Activated CD8-positive, alpha-beta T cell treated with anti-CD3 and anti-CD28 coated beads for 36 hours (primary cell): Measurements from ENCODE around the gene CHN1. TPM values are rescaled to one million over a fixed set of nuclear protein-coding genes. Genes with fewer than 3 reads are reported as not detected.

ENCODE experiments used
- ATAC-seq: fragments of 200-7000 bp; cut with Tn5 transposase; one replicate; pipeline ENCODE4 v1.10.0; 2021; ENCODE audit warnings: mild to moderate bottlenecking, moderate library complexity
- CTCF ChIA-PET: fragments of 350-600 bp; sonication (Branson Sonifier 250); formaldehyde crosslinking; loops from one replicate; lab custom pipeline; 2021; ENCODE audit warnings: antibody characterized with exemption; lab: Charles Lee
- POLR2A ChIA-PET: fragments of 350-600 bp; sonication (Branson Sonifier 250); formaldehyde crosslinking; loops from one replicate; lab custom pipeline; 2021; ENCODE audit warnings: antibody characterized with exemption; lab: Charles Lee
- DNase-seq: peaks from one replicate; pipeline ENCODE4 v3.0.0-alpha.2; 2020
- H3K27ac Mint-ChIP-seq: one replicate; pipeline ENCODE4 v1.8.0; 2021; ENCODE audit warnings: mild to moderate bottlenecking, mixed read lengths
- H3K27me3 Mint-ChIP-seq: one replicate; pipeline ENCODE4 v1.8.0; 2021; ENCODE audit warnings: mixed read lengths
- H3K36me3 Mint-ChIP-seq: one replicate; pipeline ENCODE4 v1.8.0; 2021; ENCODE audit warnings: low read depth, mixed read lengths
- H3K4me1 Mint-ChIP-seq: one replicate; pipeline ENCODE4 v1.8.0; 2021; ENCODE audit warnings: low read depth, mixed read lengths
- H3K4me3 Mint-ChIP-seq: one replicate; pipeline ENCODE4 v1.8.0; 2021; ENCODE audit warnings: mild to moderate bottlenecking, moderate library complexity, mixed read lengths
- H3K9me3 Mint-ChIP-seq: one replicate; pipeline ENCODE4 v1.8.0; 2021; ENCODE audit warnings: mixed read lengths
- CTCF ChIP-seq: fragments of 200-600 bp; IDR thresholded peaks from one replicate; pipeline ENCODE4 v1.8.0; 2022; ENCODE audit warnings: antibody characterized with exemption, mild to moderate bottlenecking
- intact Hi-C: fragments of 100-400 bp; cut with micrococcal nuclease; formaldehyde crosslinking; loops from one replicate; pipeline ENCODE4 v1.10.0; 2022
- total RNA-seq, 2 experiments: library from RNA; stranded (reverse); gene quantifications; one replicate each; pipeline ENCODE4 v1.2.3, GENCODE V29; 2021

The CHN1 gene
- total RNA-seq, 2 experiments from 2014 or later, result 2.9 to 3.0 TPM

GRCh38 chr2:174763780-174764179, 241.4 kb downstream of the CHN1 start:
- no peak overlapping the region for H3K27ac Mint-ChIP-seq
- no peak for ATAC-seq
- H3K4me1 Mint-ChIP-seq, result peaks cover 9% of the 10 kb centered on the region
- no peaks in the 10 kb centered on the region for H3K36me3 Mint-ChIP-seq
- intact Hi-C loops, result no loop called here
- ChIA-PET POLR2A (interaction anchor here (0.6 kb wide), 1 partner anchor 1793 kb away, joined by 3 read pairs; no protein-coding TSS in a partner anchor), CTCF (interaction anchor here (1.2 to 5.0 kb wide), 5 partner anchors 8 to 64 kb away, joined by 3 to 34 read pairs (median 26); no protein-coding TSS in a partner anchor)
- DNase-seq, result no peak
- H3K4me3 Mint-ChIP-seq, result no peak overlapping the region
- no peaks in the 10 kb centered on the region for H3K27me3 Mint-ChIP-seq
- no peaks in the 10 kb centered on the region for H3K9me3 Mint-ChIP-seq
- TF ChIP-seq CTCF, result no peak

GRCh38 chr2:174762464-174762863, 242.7 kb downstream of the CHN1 start:
- ATAC-seq (no peak), DNase-seq (no peak)
- H3K27ac Mint-ChIP-seq, result no peak overlapping the region
- H3K4me3 Mint-ChIP-seq, result no peak overlapping the region
- H3K36me3 Mint-ChIP-seq, result no peaks in the 10 kb centered on the region
- ChIA-PET CTCF (interaction anchor here (0.7 to 5.0 kb wide), 5 partner anchors 10 to 63 kb away, joined by 3 to 34 read pairs (median 26); no protein-coding TSS in a partner anchor), POLR2A (no interaction called here)
- TF ChIP-seq CTCF, result no peak
- peaks cover 9% of the 10 kb centered on the region for H3K4me1 Mint-ChIP-seq
- no peaks in the 10 kb centered on the region for H3K27me3 Mint-ChIP-seq
- intact Hi-C loops, result no loop called here
- H3K9me3 Mint-ChIP-seq, result no peaks in the 10 kb centered on the region

- no peaks in the 10 kb centered on the region for H3K27me3 Mint-ChIP-seq
- no peak for TF ChIP-seq CTCF
- H3K36me3 Mint-ChIP-seq, result no peaks in the 10 kb centered on the region
- H3K4me3 Mint-ChIP-seq, result no peak overlapping the region
- no peak overlapping the region for H3K27ac Mint-ChIP-seq
- no peak for DNase-seq
- no peaks in the 10 kb centered on the region for H3K9me3 Mint-ChIP-seq
- peaks cover 9% of the 10 kb centered on the region for H3K4me1 Mint-ChIP-seq
- CTCF ChIA-PET, result interaction anchor here (0.9 to 5.0 kb wide), 6 partner anchors 10 to 62 kb away, joined by 3 to 34 read pairs (median 18); no protein-coding TSS in a partner anchor
- ATAC-seq, result no peak
- POLR2A ChIA-PET, result interaction anchor here (0.5 kb wide), 1 partner anchor 352 kb away, joined by 3 read pairs; no protein-coding TSS in a partner anchor
- intact Hi-C loops, result no loop called here
Observed at GRCh38 chr2:174761837-174762236, 243.3 kb downstream of the CHN1 start.

GRCh38 chr2:174760845-174761473, 244.2 kb downstream of the CHN1 start:
- no peak for TF ChIP-seq CTCF
- Mint-ChIP-seq H3K36me3 (no peaks in the 10 kb centered on the region), H3K27me3 (no peaks in the 10 kb centered on the region), H3K9me3 (no peaks in the 10 kb centered on the region), H3K27ac (no peak overlapping the region), H3K4me1 (peaks cover 9% of the 10 kb centered on the region), H3K4me3 (no peak overlapping the region)
- ChIA-PET POLR2A (no interaction called here), CTCF (interaction anchor here (0.9 to 3.0 kb wide), 3 partner anchors 10 to 12 kb away, joined by 3 to 26 read pairs (median 11); no protein-coding TSS in a partner anchor)
- intact Hi-C loops, result no loop called here
- DNase-seq (no peak), ATAC-seq (no peak)

- no peaks in the 10 kb centered on the region for H3K27me3 Mint-ChIP-seq
- CTCF ChIA-PET, result interaction anchor here (0.6 to 2.4 kb wide), 2 partner anchors 10 to 23 kb away, joined by 3 to 11 read pairs; no protein-coding TSS in a partner anchor
- no peak for DNase-seq
- POLR2A ChIA-PET, result no interaction called here
- H3K36me3 Mint-ChIP-seq, result no peaks in the 10 kb centered on the region
- intact Hi-C loops, result no loop called here
- TF ChIP-seq CTCF, result no peak
- no peak overlapping the region for H3K27ac Mint-ChIP-seq
- no peak overlapping the region for H3K4me3 Mint-ChIP-seq
- ATAC-seq, result no peak
- no peaks in the 10 kb centered on the region for H3K9me3 Mint-ChIP-seq
- H3K4me1 Mint-ChIP-seq, result peaks cover 9% of the 10 kb centered on the region
Observed at GRCh38 chr2:174759381-174760065, 245.7 kb downstream of the CHN1 start.
